GM23338 (cell line): ENCODE data around the gene TMBIM1. TPM values are rescaled to one million over a fixed set of nuclear protein-coding genes. Genes with fewer than 3 reads are reported as not detected.

Experiments
- ATAC-seq: fragments of 200-7000 bp; cut with Tn5 transposase; 3 replicates; pipeline ENCODE4 v1.9.1; 2020
- DNase-seq: peaks from one replicate; pipeline ENCODE4 v3.0.0-alpha.2; 2015; ENCODE audit warnings: low spot score
- H2AFZ ChIP-seq: fragments of 200-600 bp; sonication (generic); 2 replicates; pipeline ENCODE4 v1.8.0; 2016; ENCODE audit warnings: antibody characterized with exemption, mild to moderate bottlenecking, moderate library complexity
- H3F3A ChIP-seq: fragments of 200-600 bp; sonication (generic); replicated peaks from 2 replicates; pipeline ENCODE4 v1.8.0; 2017; ENCODE audit warnings: antibody characterized with exemption, mixed run types, low read depth
- H3K27ac ChIP-seq: fragments of 200-600 bp; sonication (generic); 2 replicates; pipeline ENCODE4 v1.6.1; 2016; ENCODE audit warnings: low read depth
- H3K27me3 ChIP-seq: fragments of 200-600 bp; sonication (generic); 2 replicates; pipeline ENCODE4 v1.8.0; 2016; ENCODE audit warnings: mild to moderate bottlenecking, mixed run types, moderate library complexity; ENCODE audit not compliant: insufficient read depth
- H3K36me3 ChIP-seq: fragments of 200-600 bp; sonication (generic); 2 replicates; pipeline ENCODE4 v1.8.0; 2016; ENCODE audit warnings: mild to moderate bottlenecking; ENCODE audit not compliant: insufficient read depth
- H3K4me1 ChIP-seq: fragments of 200-600 bp; sonication (generic); 2 replicates; pipeline ENCODE4 v1.8.0; 2016; ENCODE audit warnings: mild to moderate bottlenecking, moderate library complexity; ENCODE audit not compliant: insufficient read depth
- H3K4me2 ChIP-seq: fragments of 200-600 bp; sonication (generic); 2 replicates; pipeline ENCODE4 v1.7.1; 2017; ENCODE audit warnings: mixed run types
- H3K4me3 ChIP-seq: fragments of 200-600 bp; sonication (generic); 2 replicates; pipeline ENCODE4 v1.6.1; 2016; ENCODE audit warnings: mixed run types
- H3K79me2 ChIP-seq: fragments of 200-600 bp; sonication (generic); replicated peaks from 2 replicates; pipeline ENCODE4 v1.8.0; 2017; ENCODE audit warnings: mild to moderate bottlenecking; ENCODE audit not compliant: insufficient read depth
- H3K9me2 ChIP-seq: fragments of 200-600 bp; sonication (generic); 2 replicates; pipeline ENCODE4 v1.8.0; 2017; ENCODE audit not compliant: insufficient read depth
- H4K20me1 ChIP-seq: fragments of 200-600 bp; sonication (generic); replicated peaks from 2 replicates; pipeline ENCODE4 v1.8.0; 2017; ENCODE audit warnings: mild to moderate bottlenecking; ENCODE audit not compliant: insufficient read depth
- H3K27ac Mint-ChIP-seq: 2 replicates; pipeline ENCODE4 v1.8.0; 2020; ENCODE audit warnings: inconsistent platforms, mild to moderate bottlenecking, moderate library complexity, mixed read lengths
- H3K27me3 Mint-ChIP-seq: 3 replicates; pipeline ENCODE4 v1.8.0; 2022; ENCODE audit warnings: low read depth, mild to moderate bottlenecking, moderate library complexity, mixed read lengths, inconsistent platforms; ENCODE audit not compliant: insufficient read depth, poor library complexity
- H3K36me3 Mint-ChIP-seq: 3 replicates; pipeline ENCODE4 v1.8.0; 2021; ENCODE audit warnings: low read depth, mild to moderate bottlenecking, inconsistent platforms, moderate library complexity, mixed read lengths
- H3K4me1 Mint-ChIP-seq: 3 replicates; pipeline ENCODE4 v1.8.0; 2020; ENCODE audit warnings: mild to moderate bottlenecking, inconsistent platforms, mixed read lengths
- H3K4me3 Mint-ChIP-seq: 3 replicates; pipeline ENCODE4 v1.8.0; 2021; ENCODE audit warnings: moderate library complexity, mild to moderate bottlenecking, inconsistent platforms, mixed read lengths
- H3K9me3 Mint-ChIP-seq: 3 replicates; pipeline ENCODE4 v1.8.0; 2020; ENCODE audit warnings: moderate library complexity, mild to moderate bottlenecking, inconsistent platforms, mixed read lengths
- CREB1 ChIP-seq: fragments of 250-450 bp; sonication (Bioruptor Pico); IDR thresholded peaks from 2 replicates; pipeline ENCODE4 v1.5.0; 2020; ENCODE audit warnings: low read depth, mild to moderate bottlenecking, moderate library complexity
- CTCF ChIP-seq, 2 experiments: fragments of 200-600 bp in 1 of 2; sonication (generic) in 1 of 2; conservative IDR thresholded peaks; 2 replicates each; pipeline versions ENCODE4 v1.5.1 to v1.6.1; 2016 to 2017; ENCODE audit warnings: antibody characterized with exemption in 2 of 2, low read depth in 2 of 2, mild to moderate bottlenecking in 2 of 2, moderate library complexity in 1 of 2
- ETS1 ChIP-seq: IDR thresholded peaks from 2 replicates; pipeline ENCODE4 v1.6.1; 2016; ENCODE audit warnings: antibody characterized with exemption
- EZH2 ChIP-seq: fragments of 200-600 bp; sonication (generic); IDR thresholded peaks from one replicate; pipeline ENCODE4 v1.8.0; 2017; ENCODE audit warnings: antibody characterized with exemption, mild to moderate bottlenecking, low read depth; ENCODE audit not compliant: unreplicated experiment
- EZH2phosphoT487 ChIP-seq: fragments of 200-600 bp; sonication (generic); IDR thresholded peaks from one replicate; pipeline ENCODE4 v1.8.1; 2018; ENCODE audit warnings: antibody characterized with exemption; ENCODE audit not compliant: unreplicated experiment
- JUNB ChIP-seq: IDR thresholded peaks from one replicate; pipeline ENCODE4 v1.6.1; 2016; ENCODE audit warnings: antibody characterized with exemption; ENCODE audit not compliant: unreplicated experiment
- NANOG ChIP-seq: IDR thresholded peaks from 2 replicates; pipeline ENCODE4 v1.6.1; 2016; ENCODE audit warnings: antibody characterized with exemption, borderline replicate concordance
- STAT1 ChIP-seq: IDR thresholded peaks from one replicate; pipeline ENCODE4 v1.6.1; 2016; ENCODE audit warnings: antibody characterized with exemption; ENCODE audit not compliant: unreplicated experiment
- ZNF114 ChIP-seq: fragments of 250-450 bp; sonication (Bioruptor Pico); IDR thresholded peaks from 2 replicates; pipeline ENCODE4 v1.5.0; 2020; ENCODE audit warnings: mild to moderate bottlenecking, moderate library complexity
- ZNF331 ChIP-seq: fragments of 250-450 bp; sonication (Bioruptor Pico); IDR thresholded peaks from 2 replicates; pipeline ENCODE4 v1.5.0; 2020; ENCODE audit warnings: low read depth, mild to moderate bottlenecking, moderate library complexity
- polyA plus RNA-seq: library from polyadenylated mRNA; unstranded; fragments of >200 nt; fragmentation: Nextera tagmentation; extraction: Ambion mirVana; gene quantifications from 2 replicates; pipeline ENCODE4 v1.2.1, GENCODE V29; 2016
- total RNA-seq: library from RNA; depleted of rRNA; stranded (reverse); fragments of >200 nt; shearing (Covaris generic); gene quantifications from 2 replicates; pipeline ENCODE4 v1.2.3, GENCODE V29; 2014
- TF ChIP-seq, protein P1 (sequence below): IDR thresholded peaks from one replicate; pipeline ENCODE4 v1.6.1; 2018; ENCODE audit warnings: antibody characterized with exemption; ENCODE audit not compliant: unreplicated experiment

The TMBIM1 gene
- total and polyA plus RNA-seq, 2 experiments from 2014 or later = 12.0 to 20.8 TPM

DNA sequence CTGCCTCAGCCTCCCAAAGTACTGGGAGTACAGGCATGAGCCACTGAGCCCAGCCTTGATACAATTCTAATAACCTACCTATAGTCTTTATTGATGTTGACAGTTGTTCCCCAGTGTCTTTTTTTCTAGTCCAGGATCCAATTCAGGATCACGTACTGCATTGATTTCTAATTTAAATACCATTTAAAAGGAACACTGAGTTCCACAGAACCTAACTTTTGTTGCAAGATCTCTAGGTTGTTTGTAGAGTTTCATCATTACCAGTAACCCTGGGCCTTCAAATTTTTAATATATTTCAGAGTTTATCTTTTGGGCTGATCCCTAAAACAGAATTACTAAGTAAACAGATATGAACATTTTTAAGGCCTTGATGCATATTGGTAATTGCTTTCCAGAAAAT, 21.1 kb upstream of the TMBIM1 start (continued):
- TF ChIP-seq CTCF (conservative IDR thresholded peaks at IDR 0.05; ENCODE audit: low read depth in 2 of 2) (no peak), EZH2phosphoT487 (no peak), STAT1 (no peak), ZNF114 (CRISPR knock-in tag) (no peak), EZH2 (no peak), NANOG (no peak), ETS1 (no peak), ZNF331 (no peak)
- TF ChIP-seq, protein P1, sequence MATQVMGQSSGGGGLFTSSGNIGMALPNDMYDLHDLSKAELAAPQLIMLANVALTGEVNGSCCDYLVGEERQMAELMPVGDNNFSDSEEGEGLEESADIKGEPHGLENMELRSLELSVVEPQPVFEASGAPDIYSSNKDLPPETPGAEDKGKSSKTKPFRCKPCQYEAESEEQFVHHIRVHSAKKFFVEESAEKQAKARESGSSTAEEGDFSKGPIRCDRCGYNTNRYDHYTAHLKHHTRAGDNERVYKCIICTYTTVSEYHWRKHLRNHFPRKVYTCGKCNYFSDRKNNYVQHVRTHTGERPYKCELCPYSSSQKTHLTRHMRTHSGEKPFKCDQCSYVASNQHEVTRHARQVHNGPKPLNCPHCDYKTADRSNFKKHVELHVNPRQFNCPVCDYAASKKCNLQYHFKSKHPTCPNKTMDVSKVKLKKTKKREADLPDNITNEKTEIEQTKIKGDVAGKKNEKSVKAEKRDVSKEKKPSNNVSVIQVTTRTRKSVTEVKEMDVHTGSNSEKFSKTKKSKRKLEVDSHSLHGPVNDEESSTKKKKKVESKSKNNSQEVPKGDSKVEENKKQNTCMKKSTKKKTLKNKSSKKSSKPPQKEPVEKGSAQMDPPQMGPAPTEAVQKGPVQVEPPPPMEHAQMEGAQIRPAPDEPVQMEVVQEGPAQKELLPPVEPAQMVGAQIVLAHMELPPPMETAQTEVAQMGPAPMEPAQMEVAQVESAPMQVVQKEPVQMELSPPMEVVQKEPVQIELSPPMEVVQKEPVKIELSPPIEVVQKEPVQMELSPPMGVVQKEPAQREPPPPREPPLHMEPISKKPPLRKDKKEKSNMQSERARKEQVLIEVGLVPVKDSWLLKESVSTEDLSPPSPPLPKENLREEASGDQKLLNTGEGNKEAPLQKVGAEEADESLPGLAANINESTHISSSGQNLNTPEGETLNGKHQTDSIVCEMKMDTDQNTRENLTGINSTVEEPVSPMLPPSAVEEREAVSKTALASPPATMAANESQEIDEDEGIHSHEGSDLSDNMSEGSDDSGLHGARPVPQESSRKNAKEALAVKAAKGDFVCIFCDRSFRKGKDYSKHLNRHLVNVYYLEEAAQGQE = no peak

DNA sequence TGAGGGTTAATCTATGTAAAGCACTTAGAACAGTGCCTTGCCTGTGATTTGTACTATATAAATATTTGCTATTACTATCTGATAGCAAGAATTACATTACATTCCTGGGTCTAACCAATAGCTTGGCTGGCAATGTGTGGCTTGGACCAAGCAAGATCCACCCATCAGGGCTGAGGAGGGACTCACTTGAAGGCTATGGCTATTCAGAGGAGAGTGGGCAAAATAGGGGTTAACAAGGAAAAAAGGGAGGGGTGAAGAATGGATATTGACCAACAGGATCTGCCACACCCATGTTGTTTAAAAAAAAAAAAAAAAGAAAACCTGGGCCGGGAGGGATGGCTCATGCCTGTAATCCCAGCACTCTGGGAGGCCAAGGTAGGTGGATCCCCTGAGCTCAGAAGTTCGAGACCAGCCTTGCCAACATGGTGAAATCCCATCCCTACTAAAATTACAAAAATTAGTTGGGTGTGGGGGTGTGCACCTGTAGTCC, 20.0 kb upstream of the TMBIM1 start:
- Mint-ChIP-seq H3K27me3 (no peaks in the 10 kb centered on the region), H3K36me3 (no peaks in the 10 kb centered on the region), H3K27ac (no peak overlapping the region), H3K4me1 (peaks cover 5% of the 10 kb centered on the region), H3K4me3 (no peak overlapping the region), H3K9me3 (no peaks in the 10 kb centered on the region)
- DNase-seq = no peak
- H3K27me3 ChIP-seq = no peaks in the 10 kb centered on the region
- no peak overlapping the region for H3K4me2 ChIP-seq
- no peaks in the 10 kb centered on the region; the same call in 1 of the 2 replicates for H4K20me1 ChIP-seq
- H3K27ac ChIP-seq = no peak overlapping the region
- 0 out of 2 replicates have a peak, but pooled peaks cover 3% of the 10 kb centered on the region for H3K4me1 ChIP-seq
- no peaks in the 10 kb centered on the region for H3K36me3 ChIP-seq
- H2AFZ ChIP-seq = no peak overlapping the region
- H3K9me2 ChIP-seq = no peaks in the 10 kb centered on the region
- H3K4me3 ChIP-seq = no peak overlapping the region
- H3F3A ChIP-seq = no peaks in the 10 kb centered on the region
- no peak for ATAC-seq
- H3K79me2 ChIP-seq = no peaks in the 10 kb centered on the region
- TF ChIP-seq, protein P1 = no peak
- no peak for TF ChIP-seq EZH2
- no peak for TF ChIP-seq CREB1 (CRISPR knock-in tag)
- no peak for TF ChIP-seq EZH2phosphoT487
- TF ChIP-seq ZNF114 (CRISPR knock-in tag) = no peak
- TF ChIP-seq JUNB = no peak
